Aorta (tissue), 5 donors: ENCODE data around the gene PPFIA3. TPM values are rescaled to one million over a fixed set of nuclear protein-coding genes. Genes with fewer than 3 reads are reported as not detected.
A peak's percentile ranks its signal among the peaks of the same experiment; 100 is the strongest.

Experiments
- ATAC-seq: fragments of 200-7000 bp; cut with Tn5 transposase; one replicate; pipeline ENCODE4 v1.9.1; 2022; ENCODE audit warnings: moderate library complexity; ENCODE audit not compliant: low FRiP score
- DNase-seq, 2 donors: peaks; one replicate each; pipeline ENCODE4 v3.0.0-alpha.2; 2020
- H3K27ac ChIP-seq, 2 donors: one replicate each; pipeline ENCODE4 v1.5.1; 2013; ENCODE audit warnings: low read length in 2 of 2, mild to moderate bottlenecking in 2 of 2, moderate library complexity in 2 of 2, control low read depth in 1 of 2, inconsistent platforms in 1 of 2, low read depth in 1 of 2
- H3K27me3 ChIP-seq, 2 donors: one replicate each; pipeline ENCODE4 v1.6.1; 2013; ENCODE audit warnings: control low read depth in 1 of 2, low read length in 1 of 2, mild to moderate bottlenecking in 1 of 2, moderate library complexity in 1 of 2; ENCODE audit not compliant: insufficient read depth in 2 of 2, control insufficient read depth in 1 of 2
- H3K36me3 ChIP-seq, 2 donors: one replicate each; pipeline ENCODE4 v1.6.1; 2013; ENCODE audit warnings: control low read depth in 1 of 2, low read length in 1 of 2, mild to moderate bottlenecking in 1 of 2; ENCODE audit not compliant: insufficient read depth in 2 of 2, control insufficient read depth in 1 of 2
- H3K4me1 ChIP-seq, 2 donors: one replicate each; pipeline ENCODE4 v1.6.1; 2013; ENCODE audit warnings: low read length in 2 of 2, control low read depth in 1 of 2, mild to moderate bottlenecking in 1 of 2, moderate library complexity in 1 of 2; ENCODE audit not compliant: insufficient read depth in 2 of 2, control insufficient read depth in 1 of 2
- H3K4me3 ChIP-seq, 2 donors: one replicate each; pipeline ENCODE4 v1.5.1; 2013; ENCODE audit warnings: low read length in 2 of 2, control low read depth in 1 of 2, mild to moderate bottlenecking in 1 of 2
- H3K9me3 ChIP-seq: one replicate; pipeline ENCODE4 v1.6.1; 2013; ENCODE audit warnings: mild to moderate bottlenecking, low read length; ENCODE audit not compliant: control insufficient read depth
- WGBS, 2 donors: extraction: QIAGEN DNeasy Blood & Tissue Kit; methylation state at CpG; one replicate each; pipeline ENCODE4 v1.1.7; 2013; 5-methylcytosine and 5-hydroxymethylcytosine counted together
- intact Hi-C, 2 donors: fragments of 100-400 bp; cut with DNase I; formaldehyde crosslinking; loops; one replicate each; pipeline versions ENCODE4 v1.14.2 to v1.15.0; 2022
- polyA plus RNA-seq, 2 donors: library from polyadenylated mRNA; stranded (reverse); fragments of 200-250 nt; gene quantifications; one replicate each; pipeline ENCODE4 v1.2.3, GENCODE V29; 2013
- total RNA-seq, 2 donors: library from RNA; stranded (reverse); fragmentation: NEBNext Ultra II Directional; extraction: Animal tissue kit (Norgen Biotek cat#: 25700); gene quantifications; one replicate each; pipeline ENCODE4 v1.2.1, GENCODE V29; 2021
- donor health status: healthy with polysubstance abuse.
- donor health status: Bipolar disorder and iron deficiency.
- donor health status: DM: no; HTN: no; CAD: no.
- donor health status: DM: no; HTN: no; CAD: no.
- donor health status: DM: yes; HTN: yes; CAD: no.

PPFIA3 gene
- total and polyA plus RNA-seq, 4 donors, result 2.0 to 8.0 (median 4.2) TPM

- intact Hi-C loops, result loop anchor here in 1 of 2 donors (5.0 kb wide), 1 partner anchor 39 kb away; no protein-coding TSS in a partner anchor
- Histone ChIP-seq H3K4me3 (no peak overlapping the region), H3K27me3 (no peaks in the 10 kb centered on the region), H3K36me3 (peaks cover 0 to 3% of the 10 kb centered on the region in 2 donors), H3K9me3 (no peaks in the 10 kb centered on the region), H3K27ac (no peak overlapping the region), H3K4me1 (no peaks in the 10 kb centered on the region)
- ATAC-seq (no peak), DNase-seq (no peak)
- 93 to 95% methylated on average over 90 to 93 of the region's 93 CpGs for WGBS, 2 donors
These were observed 11.5 kb upstream of the PPFIA3 start for GRCh38 chr19:49107625-49108459.

- DNase-seq (no peak), ATAC-seq (no peak)
- H3K36me3 ChIP-seq, result peaks cover 0 to 3% of the 10 kb centered on the region in 2 donors
- intact Hi-C loops, result loop anchor here in 1 of 2 donors (5.0 kb wide), 1 partner anchor 38 kb away; no protein-coding TSS in a partner anchor
- WGBS, 2 donors, result 71 to 78% methylated on average over 5 of the region's 5 CpGs
- no peak overlapping the region for H3K4me3 ChIP-seq
- H3K4me1 ChIP-seq, result peaks cover 0 to 2% of the 10 kb centered on the region in 2 donors
- H3K27me3 ChIP-seq, result no peaks in the 10 kb centered on the region
- H3K27ac ChIP-seq, result no peak overlapping the region
- H3K9me3 ChIP-seq, result no peaks in the 10 kb centered on the region
These were observed 10.3 kb upstream of the PPFIA3 start for GRCh38 chr19:49109051-49109450.

GRCh38 chr19:49109569-49110233, 9.6 kb upstream of the PPFIA3 start:
- H3K36me3 ChIP-seq, result peaks cover 0 to 3% of the 10 kb centered on the region in 2 donors
- DNase-seq (no peak), ATAC-seq (no peak)
- H3K4me3 ChIP-seq, result no peak overlapping the region
- H3K9me3 ChIP-seq, result no peaks in the 10 kb centered on the region
- no peak overlapping the region for H3K27ac ChIP-seq
- 82 to 85% methylated on average over 8 of the region's 8 CpGs for WGBS, 2 donors
- intact Hi-C loops, result loop anchor here in 1 of 2 donors (5.0 kb wide), 1 partner anchor 38 kb away; no protein-coding TSS in a partner anchor
- H3K4me1 ChIP-seq, result peaks cover 0 to 2% of the 10 kb centered on the region in 2 donors
- no peaks in the 10 kb centered on the region for H3K27me3 ChIP-seq

- Histone ChIP-seq H3K4me1 (peaks cover 0 to 2% of the 10 kb centered on the region in 2 donors), H3K9me3 (no peaks in the 10 kb centered on the region), H3K27ac (no peak overlapping the region), H3K36me3 (peaks cover 0 to 3% of the 10 kb centered on the region in 2 donors), H3K27me3 (no peaks in the 10 kb centered on the region), H3K4me3 (no peak overlapping the region)
- DNase-seq, result no peak
- intact Hi-C loops, result no loop called here
- ATAC-seq, result no peak
- 0 to 3% methylated on average over 3 of the region's 3 CpGs for WGBS, 2 donors
These were observed 8.8 kb upstream of the PPFIA3 start for GRCh38 chr19:49110567-49110966.

GRCh38 chr19:49111218-49111998, 7.9 kb upstream of the PPFIA3 start:
- Histone ChIP-seq H3K4me1 (peaks cover 0 to 2% of the 10 kb centered on the region in 2 donors), H3K4me3 (no peak overlapping the region), H3K36me3 (peaks cover 0 to 3% of the 10 kb centered on the region in 2 donors), H3K27ac (no peak overlapping the region), H3K9me3 (no peaks in the 10 kb centered on the region), H3K27me3 (no peaks in the 10 kb centered on the region)
- intact Hi-C loops, result no loop called here
- DNase-seq, result no peak
- WGBS, 2 donors, result 72 to 76% methylated on average over 11 of the region's 11 CpGs
- no peak for ATAC-seq

- intact Hi-C loops, result no loop called here
- no peaks in the 10 kb centered on the region for H3K27me3 ChIP-seq
- no peaks in the 10 kb centered on the region for H3K9me3 ChIP-seq
- DNase-seq (peak; percentile 74 to 87), ATAC-seq (peak; percentile 79)
- 2% methylated on average over 32 to 66 of the region's 66 CpGs for WGBS, 2 donors
- H3K36me3 ChIP-seq, result no peaks in the 10 kb centered on the region
- H3K27ac ChIP-seq, result peak within 1 kb of the TSS in 1 of 2 donors; percentile 23
- H3K4me3 ChIP-seq, result peak within 1 kb of the TSS; percentile 80 to 81
- peaks cover 0 to 2% of the 10 kb centered on the region in 2 donors for H3K4me1 ChIP-seq
These were observed 5.3 kb upstream of the PPFIA3 start, which contains the start of gene LIN7B for GRCh38 chr19:49113762-49114629. LIN7B (plus strand) TSS chr19:49114370; CDS start chr19:49114405, 35 bp downstream.

- Histone ChIP-seq H3K4me3 (peak overlapping the region; percentile 80 to 81), H3K27me3 (no peaks in the 10 kb centered on the region), H3K27ac (peak overlapping the region in 1 of 2 donors; percentile 23), H3K36me3 (no peaks in the 10 kb centered on the region), H3K4me1 (peaks cover 0 to 2% of the 10 kb centered on the region in 2 donors), H3K9me3 (no peaks in the 10 kb centered on the region)
- peak; percentile 86 to 90 for DNase-seq
- 5 to 6% methylated on average over 65 to 68 of the region's 68 CpGs for WGBS, 2 donors
- ATAC-seq, result peak; percentile 37
- intact Hi-C loops, result loop anchor here in 1 of 2 donors (5.0 kb wide), 1 partner anchor 38 kb away; no protein-coding TSS in a partner anchor
These were observed 4.5 kb upstream of the PPFIA3 start for GRCh38 chr19:49114630-49115363.
